BJ (cell line): ENCODE data around the gene ATP2A1. TPM values are rescaled to one million over a fixed set of nuclear protein-coding genes. Genes with fewer than 3 reads are reported as not detected.
"Not testable (repeated sequence)": the region's sequence is repeated elsewhere in the genome, so short reads cannot be mapped to it uniquely, and the experiment has no call there.

Experiments
- CTCF ChIA-PET: fragments of 350-600 bp; formaldehyde crosslinking; extraction: SDS; loops from one replicate; lab custom pipeline; 2021; ENCODE audit warnings: antibody characterized with exemption, inconsistent platforms; lab: Yijun Ruan, JAX
- POLR2A ChIA-PET: fragments of 300-600 bp; sonication (Branson Sonifier 250); formaldehyde crosslinking; extraction: SDS; loops from one replicate; lab custom pipeline; 2021; ENCODE audit warnings: antibody characterized with exemption; lab: Charles Lee
- DNase-seq: peaks from one replicate; pipeline ENCODE4 v3.0.0-alpha.2; 2011; ENCODE audit warnings: low read depth
- H3K27me3 ChIP-seq: 2 replicates; pipeline ENCODE4 v1.6.0; 2011; ENCODE audit warnings: low read length; ENCODE audit not compliant: control insufficient read depth, insufficient read depth
- H3K36me3 ChIP-seq: 2 replicates; pipeline ENCODE4 v1.5.1; 2011; ENCODE audit warnings: low read length; ENCODE audit not compliant: control insufficient read depth, insufficient read depth
- H3K4me3 ChIP-seq: 2 replicates; pipeline ENCODE4 v1.5.1; 2011; ENCODE audit warnings: low read depth, mild to moderate bottlenecking, control low read depth, low read length
- polyA plus RNA-seq: library from polyadenylated mRNA; depleted of rRNA; stranded (reverse); fragments of >200 nt; gene quantifications from 2 replicates; pipeline ENCODE4 v1.2.3, GENCODE V29; 2011
- TF ChIP-seq, protein P1 (sequence below): IDR thresholded peaks from 2 replicates; pipeline ENCODE4 v1.5.1; 2011; ENCODE audit warnings: low read depth, mild to moderate bottlenecking, control low read depth, inconsistent platforms, low read length, moderate library complexity; ENCODE audit not compliant: insufficient read depth

Gene ATP2A1
- polyA plus RNA-seq, 1 experiment, result 0.44 TPM

DNA sequence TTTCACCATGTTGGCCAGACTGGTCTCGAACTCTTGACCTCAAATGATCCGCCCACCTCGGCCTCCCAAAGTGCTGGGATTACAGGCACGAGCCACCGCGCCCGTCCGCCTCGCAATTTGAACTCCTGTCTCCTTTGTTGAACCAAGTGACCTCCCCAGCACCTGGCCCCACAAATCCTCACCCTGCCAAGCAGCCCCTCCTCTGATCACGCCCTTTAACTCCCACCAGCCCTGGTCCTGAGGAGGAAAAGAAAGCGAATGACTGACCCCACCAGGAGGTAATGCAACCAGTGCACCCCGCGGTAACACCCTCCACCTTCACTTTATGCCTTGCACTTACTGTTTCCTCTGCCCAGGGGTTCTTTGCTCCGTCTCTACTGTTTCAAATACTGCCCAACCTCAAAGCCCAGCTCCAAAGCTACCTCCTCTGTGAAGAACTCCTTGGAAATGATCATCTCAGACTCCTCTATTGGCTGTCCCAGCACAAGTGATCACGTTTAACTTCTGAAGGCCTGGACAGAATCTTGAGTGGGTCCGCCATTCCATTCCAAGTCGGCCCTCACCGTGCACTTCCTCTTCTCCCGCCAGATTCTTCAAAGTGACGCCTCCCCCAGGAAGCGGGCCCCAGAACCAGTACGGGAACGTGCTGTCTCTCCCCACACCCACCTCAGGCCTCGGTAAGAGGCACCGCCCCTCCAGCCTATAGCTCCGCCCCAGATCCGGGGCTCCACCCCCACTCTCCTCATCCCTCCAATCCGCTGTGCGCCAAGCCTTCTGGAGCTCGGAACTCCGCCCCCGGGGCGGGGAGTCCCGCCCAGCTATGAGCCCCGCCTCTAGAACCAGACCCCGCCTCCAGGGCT, 57.9 kb downstream of the ATP2A1 start:
- TF ChIP-seq, protein P1, sequence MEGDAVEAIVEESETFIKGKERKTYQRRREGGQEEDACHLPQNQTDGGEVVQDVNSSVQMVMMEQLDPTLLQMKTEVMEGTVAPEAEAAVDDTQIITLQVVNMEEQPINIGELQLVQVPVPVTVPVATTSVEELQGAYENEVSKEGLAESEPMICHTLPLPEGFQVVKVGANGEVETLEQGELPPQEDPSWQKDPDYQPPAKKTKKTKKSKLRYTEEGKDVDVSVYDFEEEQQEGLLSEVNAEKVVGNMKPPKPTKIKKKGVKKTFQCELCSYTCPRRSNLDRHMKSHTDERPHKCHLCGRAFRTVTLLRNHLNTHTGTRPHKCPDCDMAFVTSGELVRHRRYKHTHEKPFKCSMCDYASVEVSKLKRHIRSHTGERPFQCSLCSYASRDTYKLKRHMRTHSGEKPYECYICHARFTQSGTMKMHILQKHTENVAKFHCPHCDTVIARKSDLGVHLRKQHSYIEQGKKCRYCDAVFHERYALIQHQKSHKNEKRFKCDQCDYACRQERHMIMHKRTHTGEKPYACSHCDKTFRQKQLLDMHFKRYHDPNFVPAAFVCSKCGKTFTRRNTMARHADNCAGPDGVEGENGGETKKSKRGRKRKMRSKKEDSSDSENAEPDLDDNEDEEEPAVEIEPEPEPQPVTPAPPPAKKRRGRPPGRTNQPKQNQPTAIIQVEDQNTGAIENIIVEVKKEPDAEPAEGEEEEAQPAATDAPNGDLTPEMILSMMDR, result no peak
- DNase-seq, result peak; percentile 28
- Histone ChIP-seq H3K27me3 (no peaks in the 10 kb centered on the region), H3K4me3 (no peak overlapping the region), H3K36me3 (no peaks in the 10 kb centered on the region)
- POLR2A ChIA-PET, result no interaction called here
- CTCF ChIA-PET, result interaction anchor here (3.4 kb wide), 1 partner anchor 9 kb away, joined by 17 read pairs; no protein-coding TSS in a partner anchor

GRCh38 chr16:28936784-28937155, 58.5 kb downstream of the ATP2A1 start:
- Histone ChIP-seq H3K4me3 (no peak overlapping the region), H3K36me3 (no peaks in the 10 kb centered on the region), H3K27me3 (no peaks in the 10 kb centered on the region)
- ChIA-PET CTCF (interaction anchor here (3.4 kb wide), 1 partner anchor 8 kb away, joined by 17 read pairs; no protein-coding TSS in a partner anchor), POLR2A (no interaction called here)
- DNase-seq, result no peak
- TF ChIP-seq, protein P1, result no peak

DNA sequence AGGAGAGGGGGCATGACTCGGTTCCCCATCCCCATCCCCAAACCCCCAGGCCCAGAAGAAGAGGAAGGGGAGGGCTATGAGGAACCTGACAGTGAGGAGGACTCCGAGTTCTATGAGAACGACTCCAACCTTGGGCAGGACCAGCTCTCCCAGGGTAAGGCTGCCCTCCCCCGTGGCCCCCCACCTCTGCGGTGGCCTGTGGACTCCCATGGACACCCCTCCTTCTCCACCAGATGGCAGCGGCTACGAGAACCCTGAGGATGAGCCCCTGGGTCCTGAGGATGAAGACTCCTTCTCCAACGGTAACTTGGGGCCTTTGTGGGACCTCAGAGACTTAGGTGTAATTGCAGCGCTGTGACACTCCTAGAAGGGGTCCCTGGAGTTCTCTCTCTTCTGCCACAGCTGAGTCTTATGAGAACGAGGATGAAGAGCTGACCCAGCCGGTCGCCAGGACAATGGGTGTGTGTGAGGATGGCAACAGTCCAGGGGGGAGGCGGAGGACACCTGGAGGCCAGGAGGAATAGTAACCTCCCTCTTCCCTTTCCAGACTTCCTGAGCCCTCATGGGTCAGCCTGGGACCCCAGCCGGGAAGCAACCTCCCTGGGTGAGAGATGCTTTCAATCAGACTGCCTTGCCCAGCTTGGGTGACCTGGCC, 59.1 kb downstream of the ATP2A1 start:
- ChIA-PET POLR2A (no interaction called here), CTCF (interaction anchor here (3.4 kb wide), 1 partner anchor 8 kb away, joined by 17 read pairs; no protein-coding TSS in a partner anchor)
- Histone ChIP-seq H3K4me3 (no peak overlapping the region), H3K27me3 (no peaks in the 10 kb centered on the region; the same call in 1 of the 2 replicates), H3K36me3 (no peaks in the 10 kb centered on the region)
- TF ChIP-seq, protein P1, result no peak
- no peak for DNase-seq

DNA sequence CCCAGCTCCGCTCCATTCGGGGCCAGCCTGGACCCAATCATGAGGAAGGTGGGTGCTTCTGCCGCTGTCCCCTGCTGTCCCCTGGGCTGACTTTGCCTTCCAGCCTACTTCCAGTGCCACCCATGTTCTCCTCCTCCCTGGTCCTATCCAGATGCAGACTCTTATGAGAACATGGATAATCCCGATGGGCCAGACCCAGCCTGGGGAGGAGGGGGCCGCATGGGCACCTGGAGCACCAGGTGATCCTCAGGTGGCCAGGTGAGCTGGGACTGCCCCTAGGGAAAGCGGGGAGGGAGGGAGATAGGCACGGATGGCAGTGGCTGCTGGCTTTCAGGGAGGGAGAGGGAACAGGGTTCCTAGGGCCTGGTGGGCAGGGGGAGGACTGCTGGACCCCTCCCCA, 60.4 kb downstream of the ATP2A1 start:
- H3K27me3 ChIP-seq, result no peaks in the 10 kb centered on the region; the same call in 1 of the 2 replicates
- no peak for DNase-seq
- TF ChIP-seq, protein P1, result no peak
- H3K36me3 ChIP-seq, result no peaks in the 10 kb centered on the region
- ChIA-PET POLR2A (no interaction called here), CTCF (interaction anchor here (0.6 kb wide), 1 partner anchor 9 kb away, joined by 3 read pairs; no protein-coding TSS in a partner anchor)
- H3K4me3 ChIP-seq, result no peak overlapping the region

GRCh38 chr16:28939825-28940224, 61.5 kb downstream of the ATP2A1 start:
- POLR2A ChIA-PET, DNase-seq, H3K36me3 ChIP-seq, CTCF ChIA-PET, H3K4me3 ChIP-seq, H3K27me3 ChIP-seq: not testable (repeated sequence)
